ENCODE results near the gene SCUBE3. TPM values are rescaled to one million over a fixed set of nuclear protein-coding genes. Genes with fewer than 3 reads are reported as not detected.

Gene SCUBE3
- total and polyA plus RNA-seq, 12 donors: 1.2 to 18.8 (median 8.4) TPM

- WGBS, 2 donors: 0 to 1% methylated on average over 20 of the region's 20 CpGs
- H3K4me3 ChIP-seq: peak overlapping the region; percentile 63 to 95 (median 81)
- H3K27me3 ChIP-seq: no peaks in the 10 kb centered on the region
- peak in 1 of 2 donors; percentile 31 for DNase-seq
- intact Hi-C loops (cut with DNase I): no loop called here
- TF ChIP-seq CTCF (IDR thresholded peaks at IDR 0.05): peak in 3 of 9 donors; percentile 9 to 14 (median 13)
- peak overlapping the region; percentile 94 to 100 (median 98) for H3K27ac ChIP-seq
- H3K4me1 ChIP-seq: peaks cover 0 to 49% (median 30%) of the 10 kb centered on the region in 9 donors
- no peaks in the 10 kb centered on the region for H3K36me3 ChIP-seq
- ATAC-seq: peak in 6 of 8 donors; percentile 0 to 34 (median 13)
- no peaks in the 10 kb centered on the region for H3K9me3 ChIP-seq
Measured at GRCh38 chr6:35258858-35259193, 45.1 kb downstream of the SCUBE3 start.

- WGBS, 2 donors: 0% methylated on average over 61 to 82 of the region's 82 CpGs
- peak within 1 kb of the TSS; percentile 63 to 95 (median 81) for H3K4me3 ChIP-seq
- peak in 1 of 9 donors; percentile 2 for TF ChIP-seq CTCF (IDR thresholded peaks at IDR 0.05)
- ATAC-seq: peak; percentile 94 to 98 (median 96)
- no peaks in the 10 kb centered on the region for H3K27me3 ChIP-seq
- intact Hi-C loops (cut with DNase I): no loop called here
- no peaks in the 10 kb centered on the region for H3K9me3 ChIP-seq
- peaks cover 5 to 52% (median 33%) of the 10 kb centered on the region in 9 donors for H3K4me1 ChIP-seq
- peak within 1 kb of the TSS; percentile 94 to 100 (median 98) for H3K27ac ChIP-seq
- DNase-seq: peak; percentile 97 to 98
- no peaks in the 10 kb centered on the region for H3K36me3 ChIP-seq
Measured at GRCh38 chr6:35259194-35259947, 45.6 kb downstream of the SCUBE3 start, which contains the start of gene ZNF76. TSS of gene ZNF76 (plus strand) at chr6:35259735. CDS start at chr6:35281152, 21,417 bp downstream.

- intact Hi-C loops (cut with DNase I): no loop called here
- WGBS, 2 donors: 3% methylated on average over 21 to 23 of the region's 23 CpGs
- Histone ChIP-seq H3K4me1 (peaks cover 7 to 59% (median 37%) of the 10 kb centered on the region in 9 donors), H3K4me3 (peak overlapping the region; percentile 63 to 95 (median 81)), H3K27ac (peak overlapping the region; percentile 94 to 100 (median 98)), H3K27me3 (no peaks in the 10 kb centered on the region), H3K36me3 (no peaks in the 10 kb centered on the region), H3K9me3 (no peaks in the 10 kb centered on the region)
- ATAC-seq (peak; percentile 58 to 77 (median 66)), DNase-seq (peak; percentile 78 to 80)
- TF ChIP-seq CTCF (IDR thresholded peaks at IDR 0.05): no peak
Measured at GRCh38 chr6:35259948-35260590, 46.3 kb downstream of the SCUBE3 start.
